Panc1 (cell line): ENCODE measurements around the gene P2RY8.

Source experiments
- POLR2AphosphoS5 ChIP-seq: IDR thresholded peaks from 2 replicates; pipeline ENCODE4 v1.6.1; 2012; ENCODE audit warnings: mild to moderate bottlenecking, low read depth, low read length, moderate library complexity
- TF ChIP-seq, protein P1 (sequence below): fragments of 450-650 bp; IDR thresholded peaks from 2 replicates; pipeline ENCODE4 v1.5.1; 2017; ENCODE audit warnings: mild to moderate bottlenecking

DNA sequence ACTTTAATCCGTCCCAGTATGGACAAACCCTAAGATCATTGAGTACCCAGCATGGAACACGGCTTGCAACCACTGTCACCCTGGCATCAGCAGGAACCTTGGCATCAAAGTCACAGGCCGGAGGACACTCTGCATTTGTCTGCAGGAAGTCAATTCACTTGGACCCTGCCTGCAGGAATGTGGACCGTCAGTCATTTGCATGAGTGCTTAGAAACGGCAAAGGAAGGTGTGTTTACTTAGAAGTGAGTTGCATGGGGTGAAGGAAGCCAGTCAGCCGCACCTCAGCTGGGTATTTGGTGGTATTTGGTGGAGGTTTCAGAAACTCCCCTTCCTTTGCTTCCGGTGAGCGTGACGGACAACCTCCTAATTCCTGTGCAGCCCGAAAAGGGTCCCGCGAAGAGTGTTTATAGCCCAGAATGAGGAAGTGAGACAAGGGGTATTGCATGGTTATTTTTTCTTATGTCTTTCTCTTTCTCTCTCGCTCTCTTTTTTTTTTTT, 15.5 kb downstream of the P2RY8 start:
- TF ChIP-seq, protein P1, sequence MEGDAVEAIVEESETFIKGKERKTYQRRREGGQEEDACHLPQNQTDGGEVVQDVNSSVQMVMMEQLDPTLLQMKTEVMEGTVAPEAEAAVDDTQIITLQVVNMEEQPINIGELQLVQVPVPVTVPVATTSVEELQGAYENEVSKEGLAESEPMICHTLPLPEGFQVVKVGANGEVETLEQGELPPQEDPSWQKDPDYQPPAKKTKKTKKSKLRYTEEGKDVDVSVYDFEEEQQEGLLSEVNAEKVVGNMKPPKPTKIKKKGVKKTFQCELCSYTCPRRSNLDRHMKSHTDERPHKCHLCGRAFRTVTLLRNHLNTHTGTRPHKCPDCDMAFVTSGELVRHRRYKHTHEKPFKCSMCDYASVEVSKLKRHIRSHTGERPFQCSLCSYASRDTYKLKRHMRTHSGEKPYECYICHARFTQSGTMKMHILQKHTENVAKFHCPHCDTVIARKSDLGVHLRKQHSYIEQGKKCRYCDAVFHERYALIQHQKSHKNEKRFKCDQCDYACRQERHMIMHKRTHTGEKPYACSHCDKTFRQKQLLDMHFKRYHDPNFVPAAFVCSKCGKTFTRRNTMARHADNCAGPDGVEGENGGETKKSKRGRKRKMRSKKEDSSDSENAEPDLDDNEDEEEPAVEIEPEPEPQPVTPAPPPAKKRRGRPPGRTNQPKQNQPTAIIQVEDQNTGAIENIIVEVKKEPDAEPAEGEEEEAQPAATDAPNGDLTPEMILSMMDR: no peak
- no peak for TF ChIP-seq POLR2AphosphoS5
